HG02938 (cell line): Measurements from ENCODE around the gene AXDND1.
A peak's percentile ranks its signal among the peaks of the same experiment; 100 is the strongest.
"Not testable (repeated sequence)": the region's sequence is repeated elsewhere in the genome, so short reads cannot be mapped to it uniquely, and the experiment has no call there.

Experiments
- ATAC-seq: cut with Tn5 transposase; IDR thresholded peaks from one replicate; pipeline ENCODE4 v1.9.1; 2021; ENCODE audit warnings: mild to moderate bottlenecking, moderate library complexity; ENCODE audit not compliant: unreplicated experiment

Gene AXDND1

GRCh38 chr1:179448437-179449149 is 82.8 kb downstream of the AXDND1 start:
- no peak for ATAC-seq

GRCh38 chr1:179459606-179460206 is 93.9 kb downstream of the AXDND1 start:
- not testable (repeated sequence) for ATAC-seq

- not testable (repeated sequence) for ATAC-seq
Observed at GRCh38 chr1:179465661-179466060, 99.9 kb downstream of the AXDND1 start.

- ATAC-seq: no peak
Observed at GRCh38 chr1:179474713-179475112, 108.9 kb downstream of the AXDND1 start.

GRCh38 chr1:179476484-179476883 is 110.7 kb downstream of the AXDND1 start:
- no peak for ATAC-seq

GRCh38 chr1:179478370-179478769 is 112.6 kb downstream of the AXDND1 start:
- no peak for ATAC-seq

GRCh38 chr1:179490611-179491010 is 124.8 kb downstream of the AXDND1 start:
- ATAC-seq: no peak

- no peak for ATAC-seq
Observed at GRCh38 chr1:179493323-179493722, 127.6 kb downstream of the AXDND1 start.

DNA sequence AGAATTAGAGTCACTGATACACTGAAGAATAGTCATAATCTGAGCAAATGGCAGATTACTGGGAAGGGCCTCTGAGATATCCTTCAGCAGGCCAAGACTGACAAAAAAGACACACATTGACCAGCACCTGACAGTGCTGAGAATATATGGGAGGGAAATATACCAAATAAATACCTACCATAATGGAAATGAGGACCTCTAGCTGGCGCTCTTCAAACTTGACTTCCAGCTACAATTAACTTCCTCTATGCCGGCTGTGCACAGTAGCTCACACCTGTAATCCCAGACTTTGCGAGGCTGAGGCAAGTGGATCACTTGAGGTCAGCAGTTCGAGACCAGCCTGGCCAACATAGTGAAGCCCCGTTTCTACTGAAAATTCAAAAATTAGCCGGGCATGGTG is 140.4 kb downstream of the AXDND1 start:
- ATAC-seq: no peak

- ATAC-seq: no peak
Observed at GRCh38 chr1:179509384-179509783, 143.6 kb downstream of the AXDND1 start.

- peak; percentile 72 for ATAC-seq
Observed at GRCh38 chr1:179510038-179510437, 144.3 kb downstream of the AXDND1 start.

GRCh38 chr1:179516976-179517705 is 151.4 kb downstream of the AXDND1 start:
- ATAC-seq: no peak

DNA sequence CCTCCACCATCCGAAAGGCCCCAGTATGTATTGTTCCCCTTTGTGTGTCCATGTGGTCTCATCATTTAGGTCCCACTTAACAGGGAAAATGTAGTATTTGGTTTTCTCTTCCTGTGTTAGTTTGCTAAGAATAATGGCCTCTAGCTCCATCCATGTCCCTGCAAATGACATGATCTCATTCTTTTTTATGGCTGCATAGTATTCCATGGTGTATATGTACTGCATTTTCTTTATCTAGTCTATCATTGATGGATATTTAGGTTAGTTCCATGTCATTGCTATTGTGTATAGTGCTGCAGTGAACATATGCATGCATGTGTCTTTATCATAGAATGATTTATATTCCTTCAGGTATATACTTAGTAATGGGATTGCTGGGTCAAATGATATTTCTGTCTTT is 152.8 kb downstream of the AXDND1 start:
- not testable (repeated sequence) for ATAC-seq

DNA sequence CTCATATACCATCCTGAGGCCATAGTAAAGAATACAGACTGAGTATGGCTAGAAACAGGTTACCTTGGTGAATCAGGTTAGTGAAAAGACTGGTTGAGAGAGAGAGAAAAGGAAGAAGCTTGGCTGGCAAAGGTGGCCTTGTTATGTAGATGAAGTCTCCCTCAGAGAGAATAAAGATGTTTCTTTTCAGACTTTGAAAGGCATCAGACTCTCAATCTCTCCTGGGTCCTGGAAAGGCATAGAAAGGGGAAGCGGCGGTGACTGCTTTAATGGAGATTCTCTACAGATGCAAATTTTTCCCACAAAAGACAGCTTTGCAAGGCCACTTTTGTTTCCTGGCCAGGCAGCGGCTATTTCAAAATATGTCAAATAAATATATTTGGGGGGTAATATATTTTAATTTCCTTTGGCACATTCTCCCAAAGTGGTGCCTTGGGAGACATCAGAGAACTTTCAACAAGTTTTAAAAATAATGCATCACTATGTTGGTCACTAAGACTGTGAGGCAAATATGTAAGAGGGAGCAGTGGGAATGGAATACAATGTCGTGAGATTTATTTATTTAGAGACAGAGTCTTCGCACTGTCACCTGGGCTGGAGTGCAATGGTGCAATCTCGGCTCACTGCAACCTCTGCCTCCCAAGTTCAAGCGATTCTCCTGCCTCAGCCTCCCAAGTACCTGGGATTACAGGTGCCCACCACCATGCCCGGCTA is 163.9 kb downstream of the AXDND1 start:
- no peak for ATAC-seq

- no peak for ATAC-seq
Observed at GRCh38 chr1:179530352-179530751, 164.6 kb downstream of the AXDND1 start.

- ATAC-seq: no peak
Observed at GRCh38 chr1:179541774-179542173, 176.0 kb downstream of the AXDND1 start.

DNA sequence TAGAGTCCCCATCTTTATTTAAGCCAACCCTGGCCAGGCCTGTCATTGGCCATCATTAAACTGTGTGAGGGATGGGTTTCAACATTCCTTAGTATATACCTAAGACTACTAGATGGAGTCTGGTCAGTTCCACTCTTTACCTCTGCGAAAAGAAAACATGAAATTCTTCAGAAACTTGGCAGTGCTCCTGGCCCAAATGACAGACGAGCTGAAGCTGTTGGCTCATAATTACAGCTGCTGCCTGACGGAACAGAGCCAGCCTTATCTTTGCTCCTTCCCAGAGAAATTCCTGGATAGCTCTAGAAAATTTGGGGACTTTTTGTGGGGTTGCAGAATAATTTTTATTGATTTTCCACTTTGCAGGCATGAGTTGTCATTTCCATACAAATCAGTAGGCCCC is 179.6 kb downstream of the AXDND1 start:
- no peak for ATAC-seq

- ATAC-seq: no peak
Observed at GRCh38 chr1:179547021-179547535, 181.3 kb downstream of the AXDND1 start.

GRCh38 chr1:179548666-179549367 is 183.0 kb downstream of the AXDND1 start:
- no peak for ATAC-seq

DNA sequence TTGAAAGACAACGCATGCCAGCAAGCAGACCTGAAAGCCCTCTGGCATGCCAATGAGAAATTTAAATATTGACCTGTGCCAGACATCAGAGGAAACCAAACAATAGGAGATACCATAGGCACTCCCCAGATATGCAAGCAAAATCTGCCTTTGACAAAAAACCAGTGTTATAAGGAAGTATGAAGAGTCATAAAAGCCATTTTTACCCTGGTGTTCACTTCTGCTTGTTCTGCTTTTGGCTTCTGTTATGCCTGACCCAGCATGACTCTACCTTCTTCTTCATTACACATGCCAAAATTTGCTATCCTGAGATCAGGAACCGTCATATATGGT is 183.6 kb downstream of the AXDND1 start:
- ATAC-seq: no peak
